Ureter (tissue), 1 donor: ENCODE measurements around the gene HCFC1R1. TPM values are rescaled to one million over a fixed set of nuclear protein-coding genes. Genes with fewer than 3 reads are reported as not detected.
A peak's percentile ranks its signal among the peaks of the same experiment; 100 is the strongest.

ENCODE experiments used
- DNase-seq: peaks from one replicate; pipeline ENCODE4 v3.0.0-alpha.2; 2020; ENCODE audit warnings: low spot score
- total RNA-seq: library from RNA; stranded (reverse); gene quantifications from one replicate; pipeline ENCODE4 v1.2.4, GENCODE V29; 2023
- donor health status: DM: yes; HTN: yes; CAD: no.

Gene HCFC1R1
- total RNA-seq, 1 donor from 2014 or later, result 46.3 TPM

DNA sequence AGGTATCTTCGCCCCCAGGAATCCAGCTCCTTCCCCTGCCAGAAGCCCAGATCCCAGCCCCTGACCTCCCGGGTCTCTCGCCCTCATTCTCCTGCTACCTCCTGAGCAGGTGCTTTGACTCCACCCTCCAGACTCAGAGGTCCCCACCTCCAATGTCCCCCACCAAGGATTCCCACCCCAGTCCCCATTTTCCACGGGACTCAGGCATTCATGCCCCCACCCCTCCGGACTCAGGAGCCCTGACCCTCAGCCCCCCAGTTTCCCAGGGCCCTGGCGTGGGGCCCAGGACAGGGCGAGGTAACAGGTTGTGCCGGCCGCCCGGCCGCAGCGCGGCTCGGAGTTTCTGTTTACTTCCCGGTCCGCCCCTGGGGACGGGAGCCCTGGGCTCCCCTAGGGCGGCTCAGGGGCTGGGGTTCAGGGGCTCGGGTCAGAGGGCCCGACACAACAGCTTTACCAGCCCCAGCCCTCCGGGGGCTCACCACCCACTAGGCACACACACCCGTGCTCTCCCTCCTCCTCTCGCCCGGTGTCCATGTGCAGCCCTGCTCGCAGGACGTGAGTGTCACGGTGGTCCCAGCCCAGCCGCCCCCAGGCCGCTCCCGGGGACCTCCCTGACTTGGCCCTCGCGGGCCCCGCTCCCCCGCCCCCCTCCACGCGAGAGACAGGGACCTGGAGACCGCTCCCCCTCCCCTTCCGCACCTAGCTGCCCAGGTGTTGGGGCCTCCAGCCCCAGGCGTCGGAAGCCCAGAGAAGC, 12.4 kb upstream of the HCFC1R1 start:
- peak; percentile 68 for DNase-seq

DNA sequence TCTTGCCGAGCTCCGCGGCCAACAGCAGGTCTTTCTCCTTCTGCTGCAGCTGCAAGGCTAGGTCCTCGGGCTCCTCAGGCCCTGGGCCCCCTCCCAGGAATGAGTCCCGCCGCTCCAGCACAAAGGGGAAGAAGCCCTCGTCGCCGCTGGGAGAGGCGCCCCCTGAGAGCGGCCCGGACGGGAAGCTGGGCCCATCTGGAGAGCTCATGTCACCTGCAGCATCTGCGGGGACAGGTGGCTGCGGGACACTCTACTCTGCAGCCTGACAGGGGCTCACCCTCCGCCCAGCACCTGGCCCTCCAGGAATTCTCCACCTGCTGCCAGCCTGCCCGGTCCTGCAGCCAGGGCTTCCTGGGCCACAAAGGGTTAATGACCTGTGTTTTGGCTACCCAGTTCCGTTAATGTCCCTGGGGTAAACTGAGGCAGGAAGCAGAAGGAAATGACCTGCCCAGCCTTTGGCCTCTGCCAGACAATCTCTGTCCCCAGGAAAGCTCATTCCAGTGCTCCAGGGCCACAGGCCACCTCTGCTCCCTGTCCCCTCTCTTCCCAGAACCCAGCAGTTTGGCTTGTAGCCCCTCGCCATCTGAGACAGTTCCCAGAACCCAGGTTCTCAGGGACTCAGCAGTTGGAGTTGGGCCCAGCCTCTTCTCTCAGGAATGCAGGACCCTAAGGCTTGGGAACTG, 11.7 kb upstream of the HCFC1R1 start:
- DNase-seq, result no peak

DNA sequence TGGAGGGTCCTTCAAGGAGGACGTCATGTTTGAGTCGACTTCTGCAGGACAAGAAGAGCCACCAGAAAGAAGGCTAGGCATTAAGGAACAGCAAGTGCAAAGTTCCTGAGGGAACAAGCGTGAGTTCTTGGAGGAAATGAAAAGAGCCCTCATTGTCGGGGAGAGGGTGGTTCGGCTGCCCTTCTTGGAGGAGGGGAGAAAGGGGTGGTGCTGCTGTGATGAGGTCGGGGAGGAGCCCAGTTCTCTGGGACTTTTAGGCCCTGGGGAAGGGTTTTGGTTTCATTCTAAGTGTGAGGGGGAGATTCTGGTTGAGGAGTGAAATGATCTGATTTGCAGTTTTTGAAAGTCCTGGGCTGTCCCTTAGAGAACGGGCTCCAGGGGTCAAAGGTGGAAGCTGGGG, 8.9 kb upstream of the HCFC1R1 start:
- no peak for DNase-seq

DNA sequence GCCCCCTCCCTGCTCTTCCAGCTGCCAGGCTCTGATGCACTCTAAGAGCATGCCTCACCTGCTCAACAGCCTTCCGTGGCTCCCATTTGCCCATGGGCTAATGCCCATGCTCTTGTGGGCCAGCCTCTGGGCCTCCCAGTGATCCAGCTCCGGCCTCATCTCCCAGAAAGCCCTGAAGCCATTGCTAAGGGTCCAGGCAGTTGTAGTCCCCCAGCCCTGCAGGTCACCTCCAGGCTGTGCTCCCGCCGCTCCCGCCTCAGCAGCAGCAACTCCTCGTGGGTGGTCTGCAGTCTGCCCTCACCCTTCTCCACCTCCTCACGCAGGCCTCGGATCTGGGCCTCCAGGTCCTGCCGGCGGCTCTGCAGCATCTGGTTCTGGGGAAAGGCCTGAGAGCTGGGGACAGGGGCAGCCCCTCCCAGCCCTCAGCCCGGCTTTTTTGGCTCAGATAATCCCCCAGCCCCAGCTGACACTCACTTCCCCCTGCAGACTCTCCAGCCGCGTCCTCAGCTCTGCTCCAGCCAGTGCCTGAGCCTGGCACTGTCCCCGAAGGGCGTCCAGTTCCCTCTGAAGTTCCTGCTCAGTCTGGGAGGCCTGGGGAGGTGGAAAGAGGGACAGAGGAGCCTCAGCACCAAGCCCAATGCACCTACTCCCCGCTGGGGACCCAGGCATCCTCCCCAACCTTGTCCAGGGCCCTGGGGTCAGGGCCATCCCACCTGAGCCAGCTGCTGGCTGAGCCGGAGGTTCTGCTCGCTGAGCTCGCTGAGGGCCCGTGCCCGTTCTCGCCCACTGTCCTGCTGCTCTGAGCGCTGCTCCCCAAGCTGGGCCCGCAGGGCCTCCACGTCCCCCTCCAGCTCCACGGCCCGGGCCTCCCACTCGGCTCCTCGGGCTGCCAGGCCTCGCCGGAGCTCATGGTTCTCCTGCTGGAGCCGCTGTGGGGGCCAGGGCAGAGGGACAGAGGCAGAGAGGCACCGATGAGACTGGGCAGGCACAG, 6.8 kb upstream of the HCFC1R1 start:
- DNase-seq, result no peak

DNA sequence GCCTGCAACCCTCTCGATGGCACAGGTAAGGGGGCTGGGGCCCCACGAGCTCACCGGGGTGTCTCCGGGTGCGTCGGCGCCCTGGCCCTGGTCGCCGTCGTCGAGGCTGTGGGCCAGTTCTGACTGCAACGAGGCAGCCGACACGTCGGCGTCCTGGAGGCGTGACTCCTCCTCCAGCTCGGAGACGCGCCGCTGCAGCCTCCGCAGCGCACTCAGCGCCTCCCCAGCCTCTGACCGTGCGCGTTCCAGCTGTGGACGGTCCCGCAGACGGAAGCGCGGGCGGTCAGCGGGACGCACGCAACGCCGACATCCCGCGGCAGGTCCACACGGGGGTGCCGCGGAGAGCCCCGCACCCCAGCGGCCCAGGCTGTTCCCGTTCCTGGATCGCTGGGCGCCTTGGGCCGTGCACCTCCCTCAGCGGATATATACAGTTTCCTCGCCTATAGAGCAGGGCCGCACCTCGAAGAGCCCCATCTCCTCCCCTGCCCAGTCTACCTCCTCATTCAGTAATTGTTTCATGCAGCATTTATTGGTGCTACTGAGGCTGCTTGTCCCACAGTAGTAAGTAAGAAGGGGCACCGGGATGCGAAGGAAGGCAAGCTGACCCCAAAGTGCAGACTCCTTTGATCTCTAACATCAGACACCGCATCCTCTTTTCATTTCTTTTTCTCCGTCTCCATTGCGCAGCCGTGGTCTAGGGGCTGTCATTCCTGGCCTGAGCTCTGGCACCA, 5.9 kb upstream of the HCFC1R1 start:
- no peak for DNase-seq

DNA sequence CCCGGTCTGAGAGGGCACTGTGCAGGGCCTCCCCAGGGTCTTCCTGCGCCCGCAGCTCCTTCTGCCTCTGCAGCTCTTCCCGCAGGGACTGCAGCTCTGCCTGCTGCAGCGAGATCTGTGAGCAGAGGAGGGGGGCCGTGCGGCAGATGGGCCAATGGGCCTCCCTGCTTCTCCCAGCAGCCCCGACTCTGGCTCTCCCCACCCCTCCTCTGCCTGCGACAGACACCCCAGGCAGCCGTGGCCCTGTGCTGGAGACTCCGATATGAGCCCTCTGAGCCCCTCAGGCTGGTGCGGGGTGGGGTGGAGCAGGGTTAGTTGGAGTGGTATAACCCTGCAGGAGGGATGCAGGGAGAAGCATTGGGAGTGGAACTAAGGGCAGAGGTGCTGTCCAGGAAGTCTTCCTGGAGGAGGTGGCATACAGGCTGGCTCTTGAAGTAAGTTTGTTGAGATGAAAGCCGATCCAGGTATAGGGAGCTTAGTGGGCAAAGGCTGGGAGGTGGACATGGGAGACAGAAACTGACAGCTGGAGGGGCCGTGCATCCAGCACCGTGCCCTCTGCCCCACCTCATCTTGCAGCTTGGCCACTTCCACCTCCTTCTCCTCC, 5.1 kb upstream of the HCFC1R1 start:
- no peak for DNase-seq

DNA sequence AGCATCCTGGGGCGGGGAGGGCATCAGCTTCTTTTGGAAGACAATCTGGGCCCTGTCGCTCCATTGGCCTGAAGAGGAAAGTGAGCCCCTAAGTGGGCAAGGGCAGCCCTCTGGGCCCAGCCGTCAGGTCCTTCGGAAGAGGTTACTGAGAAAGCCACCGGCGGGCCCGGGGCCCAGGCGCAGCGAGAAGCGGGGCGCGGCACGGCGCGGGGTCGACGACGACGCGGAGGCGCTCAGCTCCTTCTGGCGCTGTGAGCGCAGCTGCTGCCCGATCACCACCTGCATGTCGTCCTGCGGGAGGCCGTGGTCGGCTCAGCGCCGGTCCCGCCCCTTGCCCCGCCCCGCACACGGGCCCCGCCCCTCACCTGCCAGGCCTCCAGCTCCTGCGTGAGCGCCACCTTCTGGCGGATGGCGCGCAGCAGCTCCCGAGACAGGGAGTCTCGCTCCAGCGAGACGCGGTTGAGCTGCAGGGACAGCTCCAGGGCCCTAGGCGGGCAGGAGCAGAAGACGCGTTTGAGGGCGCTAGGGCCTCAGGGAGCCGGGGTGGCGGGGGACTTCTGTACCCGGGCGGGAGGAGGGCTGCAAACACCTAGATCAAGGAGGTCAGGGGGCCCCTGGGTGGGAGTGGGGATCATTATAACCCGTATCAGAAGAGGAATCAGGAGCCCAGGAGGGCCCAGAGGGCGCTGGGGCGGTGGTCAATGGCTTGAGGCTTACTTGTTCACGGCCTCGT, 4.4 kb upstream of the HCFC1R1 start:
- peak; percentile 80 for DNase-seq

DNA sequence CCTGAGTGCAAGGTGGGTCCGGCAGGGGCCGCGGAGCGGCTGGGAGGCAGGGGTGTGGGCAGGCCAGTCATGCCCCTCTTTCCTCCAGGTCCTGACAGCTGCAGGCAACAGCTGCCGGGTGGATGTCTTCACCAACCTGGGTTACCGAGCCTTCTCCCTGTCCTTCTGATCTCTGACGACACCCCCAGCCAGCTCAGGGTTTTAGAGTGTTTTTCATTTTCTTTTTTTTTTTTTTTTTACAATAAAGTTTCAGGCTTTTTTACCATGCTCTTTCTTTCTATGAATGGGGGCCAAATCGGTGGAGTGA, 3.7 kb upstream of the HCFC1R1 start:
- no peak for DNase-seq

DNA sequence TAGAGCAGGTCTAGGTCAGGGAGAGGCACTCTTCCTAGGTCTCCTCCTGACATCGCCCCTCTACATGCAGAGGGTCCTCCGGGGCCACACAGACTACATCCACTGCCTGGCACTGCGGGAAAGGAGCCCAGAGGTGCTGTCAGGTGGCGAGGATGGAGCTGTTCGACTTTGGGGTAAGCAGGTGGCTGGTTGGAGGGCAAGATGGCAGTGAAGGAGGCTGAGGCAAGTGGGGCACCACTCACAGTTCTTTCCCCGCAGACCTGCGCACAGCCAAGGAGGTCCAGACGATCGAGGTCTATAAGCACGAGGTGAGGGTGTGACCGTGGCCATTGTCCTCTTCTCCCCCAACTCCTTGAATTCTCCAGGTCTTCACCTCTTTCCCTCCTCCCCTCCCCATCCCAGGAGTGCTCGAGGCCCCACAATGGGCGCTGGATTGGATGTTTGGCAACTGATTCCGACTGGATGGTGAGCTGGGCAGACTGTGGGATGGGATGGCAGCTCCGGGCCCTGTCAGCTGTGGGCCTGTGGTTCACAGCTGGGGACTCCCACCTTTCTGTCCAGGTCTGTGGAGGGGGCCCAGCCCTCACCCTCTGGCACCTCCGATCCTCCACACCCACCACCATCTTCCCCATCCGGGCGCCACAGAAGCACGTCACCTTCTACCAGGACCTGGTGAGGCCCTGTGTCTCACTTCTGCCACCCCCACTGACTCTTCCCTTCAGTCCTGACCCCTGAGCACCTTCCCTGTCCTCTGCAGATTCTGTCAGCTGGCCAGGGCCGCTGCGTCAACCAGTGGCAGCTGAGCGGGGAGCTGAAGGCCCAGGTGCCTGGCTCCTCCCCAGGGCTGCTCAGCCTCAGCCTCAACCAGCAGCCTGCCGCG, 3.1 kb upstream of the HCFC1R1 start:
- no peak for DNase-seq

DNA sequence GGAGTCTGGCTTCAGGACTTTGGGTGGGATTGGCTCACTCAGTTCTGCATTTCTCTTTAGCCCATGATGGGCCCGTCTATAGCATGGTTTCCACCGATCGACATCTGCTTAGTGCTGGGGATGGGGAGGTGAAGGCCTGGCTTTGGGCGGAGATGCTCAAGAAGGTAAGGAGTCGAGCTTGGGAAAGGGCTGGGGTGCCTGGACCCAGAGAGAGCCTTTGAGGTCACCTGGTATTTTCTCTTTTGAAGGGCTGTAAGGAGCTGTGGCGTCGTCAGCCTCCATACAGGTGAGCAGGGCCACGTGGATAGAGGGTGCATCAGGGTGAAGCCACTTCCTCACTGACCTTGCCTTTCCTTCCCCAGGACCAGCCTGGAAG, 2.2 kb upstream of the HCFC1R1 start:
- no peak for DNase-seq

DNA sequence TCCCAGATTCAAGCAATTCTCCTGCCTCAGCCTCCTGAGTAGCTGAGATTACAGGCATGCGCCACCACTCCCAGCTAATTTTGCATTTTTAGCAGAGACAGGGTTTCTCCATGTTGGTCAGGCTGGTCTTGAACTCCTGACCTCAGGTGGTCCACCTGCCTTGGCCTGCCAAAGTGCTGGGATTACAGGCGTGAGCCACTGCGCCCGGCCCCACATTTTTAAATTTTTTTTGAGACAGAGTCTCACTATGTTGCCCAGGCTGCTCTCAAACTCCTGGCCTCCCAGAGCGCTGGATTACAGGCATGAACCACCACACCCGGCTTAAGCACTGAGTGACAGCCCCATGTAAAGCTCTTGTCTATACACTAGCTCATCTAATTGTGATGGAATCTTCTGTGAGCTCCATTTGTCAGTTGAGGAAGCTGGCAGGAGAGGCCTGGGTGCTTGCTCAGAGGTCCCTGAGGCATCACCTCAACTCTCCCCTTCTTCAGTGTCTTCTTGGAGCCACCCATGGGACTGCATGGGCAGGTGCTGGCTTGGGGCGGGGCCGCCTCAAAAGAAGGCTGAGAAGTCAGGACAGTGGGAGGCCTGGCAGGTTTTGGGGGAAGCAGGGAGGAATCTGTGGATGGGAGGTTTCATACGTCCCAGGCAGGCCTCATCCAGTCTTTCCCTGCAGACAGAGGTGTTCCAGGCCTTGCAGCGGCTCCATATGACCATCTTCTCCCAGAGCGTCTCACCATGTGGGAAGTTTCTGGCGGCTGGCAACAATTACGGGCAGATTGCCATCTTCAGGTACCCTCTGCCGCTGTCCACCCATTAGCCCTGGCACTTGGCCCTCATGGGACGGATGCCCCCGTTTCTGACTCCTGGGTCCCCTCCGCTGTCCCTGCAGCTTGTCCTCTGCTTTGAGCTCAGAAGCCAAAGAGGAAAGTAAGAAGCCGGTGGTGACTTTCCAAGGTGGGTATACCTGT, 1.6 kb upstream of the HCFC1R1 start:
- no peak for DNase-seq

DNA sequence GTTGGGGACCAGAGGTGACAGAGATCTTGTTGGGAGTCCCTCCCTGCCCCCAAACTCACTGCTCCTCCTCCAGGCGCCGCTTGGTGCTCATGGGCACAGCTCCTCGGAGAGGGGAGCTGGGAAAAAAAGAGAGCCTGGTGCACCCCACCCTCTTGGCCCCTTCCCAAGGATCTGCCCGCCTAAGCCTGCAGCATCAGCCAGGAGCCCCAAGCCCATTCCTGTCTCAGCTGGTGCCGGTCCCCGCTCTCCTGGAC, 400 bp downstream of the HCFC1R1 start:
- DNase-seq, result no peak

DNA sequence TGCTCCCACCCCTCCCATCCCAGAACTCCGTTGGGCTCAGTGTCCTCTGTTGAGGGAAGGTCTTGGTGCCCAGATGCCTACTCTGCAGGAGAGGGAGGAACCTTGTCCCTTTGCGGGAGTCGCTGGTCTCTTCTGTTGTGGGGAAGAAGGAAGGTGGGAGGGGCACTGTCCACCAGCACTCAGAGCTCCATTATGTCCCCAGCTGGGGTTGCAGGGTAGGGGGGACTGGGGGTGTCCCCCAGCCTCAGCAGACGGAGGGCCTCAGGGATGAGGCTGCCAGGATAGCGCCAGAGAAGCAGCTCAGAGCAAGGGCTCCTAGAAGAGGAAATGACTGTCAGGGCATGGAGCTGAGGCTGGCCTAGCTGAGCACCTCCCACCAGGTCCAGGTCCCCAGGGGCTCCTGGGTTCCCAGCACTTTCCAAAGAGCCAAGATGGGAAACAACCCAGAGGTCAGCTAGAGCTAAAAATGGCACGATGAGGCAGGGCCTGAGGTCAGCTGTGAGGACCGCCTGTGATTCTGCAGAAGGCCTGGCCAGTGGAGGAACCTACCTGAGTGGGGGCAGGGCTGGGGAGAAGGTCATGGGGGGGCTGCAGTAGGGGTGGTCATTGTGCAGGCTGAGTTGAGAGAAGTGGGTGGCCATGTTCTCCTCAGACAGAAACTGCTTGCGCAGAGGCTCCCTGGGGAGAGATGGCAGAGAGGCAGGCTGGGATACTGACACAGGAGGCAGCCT, 893 bp downstream of the HCFC1R1 start:
- DNase-seq, result no peak

DNA sequence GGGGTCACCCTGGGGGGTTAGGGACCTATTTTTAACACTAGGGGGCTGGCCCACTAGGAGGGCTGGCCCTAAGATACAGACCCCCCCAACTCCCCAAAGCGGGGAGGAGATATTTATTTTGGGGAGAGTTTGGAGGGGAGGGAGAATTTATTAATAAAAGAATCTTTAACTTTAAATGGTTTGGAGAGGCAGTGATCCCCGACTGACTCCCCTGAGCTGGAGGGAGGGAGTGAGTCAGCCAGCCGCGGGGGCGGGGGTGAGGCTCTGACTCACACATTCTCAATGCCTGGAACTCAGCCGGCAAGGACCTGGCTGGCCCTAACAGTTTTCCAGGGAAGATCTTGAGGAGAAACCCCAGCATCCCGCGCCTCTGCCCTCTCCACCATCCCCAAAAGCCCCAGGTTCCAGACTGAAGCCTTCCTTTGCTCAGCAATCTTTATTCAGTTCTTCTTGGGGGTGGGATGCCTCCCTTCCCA, 1.5 kb downstream of the HCFC1R1 start:
- peak; percentile 93 for DNase-seq

DNA sequence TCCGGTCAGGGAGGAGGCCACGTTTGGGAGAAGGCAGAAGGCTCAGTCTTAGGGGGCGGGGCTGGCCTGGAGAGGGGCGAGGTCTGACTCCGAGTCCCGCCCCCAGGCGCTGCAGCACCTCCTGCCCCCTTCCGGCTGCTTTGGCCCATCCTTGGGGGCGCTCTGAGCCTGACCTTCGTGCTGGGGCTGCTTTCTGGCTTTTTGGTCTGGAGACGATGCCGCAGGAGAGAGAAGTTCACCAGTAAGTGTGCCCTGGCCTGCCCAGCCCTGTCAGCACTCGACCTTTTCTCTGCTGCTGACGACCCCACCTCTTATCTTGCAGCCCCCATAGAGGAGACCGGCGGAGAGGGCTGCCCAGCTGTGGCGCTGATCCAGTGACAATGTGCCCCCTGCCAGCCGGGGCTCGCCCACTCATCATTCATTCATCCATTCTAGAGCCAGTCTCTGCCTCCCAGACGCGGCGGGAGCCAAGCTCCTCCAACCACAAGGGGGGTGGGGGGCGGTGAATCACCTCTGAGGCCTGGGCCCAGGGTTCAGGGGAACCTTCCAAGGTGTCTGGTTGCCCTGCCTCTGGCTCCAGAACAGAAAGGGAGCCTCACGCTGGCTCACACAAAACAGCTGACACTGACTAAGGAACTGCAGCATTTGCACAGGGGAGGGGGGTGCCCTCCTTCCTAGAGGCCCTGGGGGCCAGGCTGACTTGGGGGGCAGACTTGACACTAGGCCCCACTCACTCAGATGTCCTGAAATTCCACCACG, 2.1 kb downstream of the HCFC1R1 start:
- peak; percentile 81 for DNase-seq

DNA sequence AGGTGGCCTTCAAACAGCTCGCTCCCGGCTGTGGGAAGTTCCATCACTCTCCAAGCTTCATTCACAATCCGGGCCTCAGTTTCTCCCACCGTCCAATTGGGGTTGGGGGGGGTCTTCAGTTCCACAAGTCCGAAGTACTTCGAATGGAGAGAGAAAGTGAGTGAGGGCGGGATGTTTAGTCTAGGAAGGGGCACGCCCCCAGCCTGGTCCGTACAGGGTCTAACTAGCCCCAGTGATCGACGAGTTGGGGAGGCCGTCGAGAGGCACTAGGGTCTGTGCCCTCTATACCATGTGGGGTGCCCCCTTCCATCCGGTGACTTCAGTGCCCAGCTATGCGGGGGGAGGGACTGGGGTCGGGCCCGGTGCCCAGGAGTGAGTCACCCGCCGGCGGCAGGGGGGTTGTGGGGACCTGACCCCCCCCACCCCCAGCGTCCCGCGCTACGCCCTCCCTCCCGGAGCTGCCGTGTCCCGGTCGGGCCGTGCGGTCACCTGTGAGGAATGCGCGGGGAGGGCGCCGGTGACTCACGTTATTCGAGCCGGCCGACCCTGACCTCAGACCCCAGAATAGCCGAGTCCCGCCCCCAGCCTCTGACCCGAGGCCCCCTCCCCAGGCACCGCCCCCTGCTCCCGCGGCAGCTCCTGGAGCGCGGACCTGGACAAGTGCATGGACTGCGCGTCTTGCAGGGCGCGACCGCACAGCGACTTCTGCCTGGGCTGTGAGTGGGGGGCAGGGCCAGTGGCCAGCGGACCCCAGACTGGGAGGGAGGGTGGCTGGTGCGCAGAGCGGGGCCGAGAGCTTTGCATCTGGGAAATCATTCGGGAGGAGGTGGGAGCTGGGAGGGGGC, 2.9 kb downstream of the HCFC1R1 start:
- peak; percentile 88 for DNase-seq
